PFSK-1 (cell line): ENCODE measurements around the gene ACY1.

ENCODE experiments used
- FOXP2 ChIP-seq: optimal IDR thresholded peaks from 2 replicates; pipeline ENCODE3; 2011; ENCODE audit warnings: borderline replicate concordance, control low read depth, inconsistent platforms; ENCODE audit not compliant: insufficient read depth; ENCODE audit errors: extremely low read length, extremely low read depth
- POLR2AphosphoS5 ChIP-seq: IDR thresholded peaks from 2 replicates; pipeline ENCODE4 v1.6.1; 2012; ENCODE audit warnings: low read depth, mild to moderate bottlenecking, control low read depth, low read length, moderate library complexity
- REST ChIP-seq, 2 experiments: IDR thresholded peaks; 2 replicates each; pipeline versions ENCODE4 v1.6.1 to v1.8.0; 2011 to 2012; ENCODE audit warnings: low read depth in 2 of 2, low read length in 2 of 2, control low read depth in 1 of 2, inconsistent platforms in 1 of 2, mild to moderate bottlenecking in 1 of 2, moderate library complexity in 1 of 2; ENCODE audit not compliant: insufficient read depth in 1 of 2
- SIN3A ChIP-seq: IDR thresholded peaks from 2 replicates; pipeline ENCODE4 v1.6.1; 2012; ENCODE audit warnings: mild to moderate bottlenecking, low read length, moderate library complexity, borderline replicate concordance; ENCODE audit not compliant: insufficient read depth
- TAF1 ChIP-seq: IDR thresholded peaks from 2 replicates; pipeline ENCODE4 v1.6.1; 2012; ENCODE audit warnings: low read length, control low read depth, borderline replicate concordance; ENCODE audit not compliant: insufficient read depth

ACY1 gene

DNA sequence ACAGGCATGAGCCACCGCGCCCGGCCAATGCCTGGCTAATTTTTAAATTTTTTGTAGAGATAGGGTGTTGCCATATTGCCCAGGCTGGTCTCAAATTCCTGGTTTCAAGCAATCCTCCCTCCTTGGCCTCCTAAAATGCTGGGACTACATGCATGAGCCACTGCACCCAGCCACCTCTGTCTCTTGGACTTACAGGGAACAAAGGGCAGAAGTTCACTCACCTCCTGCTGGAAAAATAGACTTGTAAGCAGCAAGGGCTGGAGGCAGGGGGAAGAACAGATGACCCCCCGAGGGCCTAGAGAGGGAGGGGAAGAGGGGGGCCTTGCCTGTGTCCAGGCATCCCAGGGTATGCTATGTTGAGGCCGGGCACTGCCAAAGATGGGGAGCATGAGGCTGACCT, 50.9 kb downstream of the ACY1 start:
- TF ChIP-seq FOXP2 (no peak), REST (IDR thresholded peaks at IDR 0.05; ENCODE audit: insufficient read depth in 1 of 2, low read depth in 2 of 2, low read length in 2 of 2) (no peak), SIN3A (no peak), TAF1 (no peak), POLR2AphosphoS5 (no peak)

- TF ChIP-seq REST (IDR thresholded peaks at IDR 0.05; ENCODE audit: insufficient read depth in 1 of 2, low read depth in 2 of 2, low read length in 2 of 2) = no peak
- TF ChIP-seq FOXP2 = no peak
- TF ChIP-seq SIN3A = no peak
- no peak for TF ChIP-seq TAF1
- TF ChIP-seq POLR2AphosphoS5 = no peak
Observed at GRCh38 chr3:52034651-52035050, 51.3 kb downstream of the ACY1 start.

- no peak for TF ChIP-seq SIN3A
- TF ChIP-seq FOXP2 = no peak
- no peak for TF ChIP-seq TAF1
- no peak for TF ChIP-seq REST (IDR thresholded peaks at IDR 0.05; ENCODE audit: insufficient read depth in 1 of 2, low read depth in 2 of 2, low read length in 2 of 2)
- TF ChIP-seq POLR2AphosphoS5 = no peak
Observed at GRCh38 chr3:52036222-52036694, 52.9 kb downstream of the ACY1 start.

DNA sequence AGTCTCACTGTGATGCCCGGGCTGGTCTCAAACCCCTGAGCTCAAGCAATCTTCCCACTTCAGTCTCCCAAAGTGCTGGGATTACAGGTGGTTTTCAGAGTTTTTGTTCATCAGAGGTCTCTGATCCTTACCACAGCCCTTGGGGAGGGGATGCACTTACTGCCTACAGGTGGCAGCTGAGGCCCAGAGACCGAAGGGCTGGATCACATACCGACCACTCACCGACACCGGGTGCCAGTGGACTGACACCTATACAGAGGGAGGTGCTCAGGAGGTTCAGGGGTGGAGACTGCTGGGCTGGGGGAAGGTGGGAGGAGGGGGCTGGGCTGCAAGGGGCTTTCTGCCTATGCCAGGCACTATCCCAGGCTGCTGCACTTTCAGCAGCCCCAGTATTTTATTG, 53.5 kb downstream of the ACY1 start:
- TF ChIP-seq FOXP2 (no peak), TAF1 (no peak), POLR2AphosphoS5 (no peak), REST (IDR thresholded peaks at IDR 0.05; ENCODE audit: insufficient read depth in 1 of 2, low read depth in 2 of 2, low read length in 2 of 2) (no peak), SIN3A (no peak)

DNA sequence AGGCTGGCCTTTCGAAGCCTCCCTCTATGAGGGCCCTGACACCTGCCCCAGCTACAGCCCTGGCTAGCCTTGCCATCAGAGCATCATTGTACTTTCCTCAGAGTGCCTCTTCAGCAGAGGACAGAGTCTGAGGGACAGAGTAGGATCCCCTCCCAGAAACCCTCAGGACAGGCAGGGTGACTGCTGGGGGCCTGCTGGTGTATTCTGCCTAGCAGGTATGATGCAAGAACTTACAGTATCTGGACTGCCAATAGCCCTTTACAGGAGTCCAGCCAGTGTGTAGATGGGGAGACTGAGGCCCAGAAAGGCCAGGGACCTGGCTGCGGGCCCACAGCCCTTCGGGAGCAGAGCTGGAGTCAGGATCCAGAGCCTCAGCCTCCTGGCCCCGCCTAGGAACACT, 54.0 kb downstream of the ACY1 start:
- no peak for TF ChIP-seq REST (IDR thresholded peaks at IDR 0.05; ENCODE audit: insufficient read depth in 1 of 2, low read depth in 2 of 2, low read length in 2 of 2)
- TF ChIP-seq POLR2AphosphoS5 = no peak
- TF ChIP-seq SIN3A = no peak
- no peak for TF ChIP-seq TAF1
- TF ChIP-seq FOXP2 = no peak
